OCI-LY1 (cell line): ENCODE data around the gene ETV6.

Experiments used
- H2AFZ ChIP-seq: fragments of 200-600 bp; sonication (generic), shearing (Covaris generic); 2 replicates; pipeline ENCODE4 v1.6.0; 2014; ENCODE audit warnings: antibody characterized with exemption, mild to moderate bottlenecking, low read length
- H3F3A ChIP-seq: fragments of 200-600 bp; sonication (generic), shearing (Covaris generic); 2 replicates; pipeline ENCODE4 v1.6.0; 2014; ENCODE audit warnings: mild to moderate bottlenecking, antibody characterized with exemption, low read length, moderate library complexity; ENCODE audit not compliant: insufficient read depth
- H3K27ac ChIP-seq: fragments of 200-600 bp; sonication (generic); 2 replicates; pipeline ENCODE4 v1.5.1; 2014; ENCODE audit warnings: low read length, mixed run types, mild to moderate bottlenecking, low read depth; ENCODE audit not compliant: poor library complexity, severe bottlenecking
- H3K27me3 ChIP-seq: fragments of 200-600 bp; sonication (generic); 2 replicates; pipeline ENCODE4 v1.6.0; 2014; ENCODE audit warnings: antibody characterized with exemption, mild to moderate bottlenecking, low read length, moderate library complexity; ENCODE audit not compliant: insufficient read depth
- H3K36me3 ChIP-seq: fragments of 200-600 bp; sonication (generic); 2 replicates; pipeline ENCODE4 v1.6.1; 2014; ENCODE audit warnings: mild to moderate bottlenecking, antibody characterized with exemption, low read length, moderate library complexity, mixed read lengths; ENCODE audit not compliant: insufficient read depth
- H3K4me1 ChIP-seq: fragments of 200-600 bp; sonication (generic); 2 replicates; pipeline ENCODE4 v1.5.1; 2014; ENCODE audit warnings: mild to moderate bottlenecking, low read length, moderate library complexity; ENCODE audit not compliant: insufficient read depth, severe bottlenecking
- H3K4me2 ChIP-seq: fragments of 200-600 bp; sonication (generic), shearing (Covaris generic); 2 replicates; pipeline ENCODE4 v1.6.1; 2014; ENCODE audit warnings: low read length
- H3K4me3 ChIP-seq: fragments of 200-600 bp; sonication (generic); 2 replicates; pipeline ENCODE4 v1.5.1; 2014; ENCODE audit warnings: low read length, low read depth, mild to moderate bottlenecking, mixed read lengths; ENCODE audit not compliant: poor library complexity, severe bottlenecking
- H3K79me2 ChIP-seq: fragments of 200-600 bp; shearing (Covaris generic); 2 replicates; pipeline ENCODE4 v1.6.1; 2016; ENCODE audit warnings: mixed run types, low read length, mixed read lengths; ENCODE audit not compliant: insufficient read depth
- H3K9ac ChIP-seq: fragments of 200-600 bp; sonication (generic), shearing (Covaris generic); 2 replicates; pipeline ENCODE4 v1.6.1; 2014; ENCODE audit warnings: mild to moderate bottlenecking, low read length, mixed read lengths
- H3K9me2 ChIP-seq: fragments of 200-600 bp; sonication (generic), shearing (Covaris generic); 2 replicates; pipeline ENCODE4 v1.6.1; 2014; ENCODE audit warnings: low read depth, mild to moderate bottlenecking, low read length, mixed read lengths
- H3K9me3 ChIP-seq: fragments of 200-600 bp; shearing (Covaris generic); 2 replicates; pipeline ENCODE4 v1.6.1; 2014; ENCODE audit warnings: low read length, mixed read lengths
- H4K20me1 ChIP-seq: fragments of 200-600 bp; sonication (generic), shearing (Covaris generic); 2 replicates; pipeline ENCODE4 v1.6.0; 2016; ENCODE audit warnings: mild to moderate bottlenecking, low read length; ENCODE audit not compliant: insufficient read depth
- CTCF ChIP-seq: fragments of 200-600 bp; sonication (generic), shearing (Covaris generic); IDR thresholded peaks from 2 replicates; pipeline ENCODE4 v1.5.1; 2017; ENCODE audit warnings: mild to moderate bottlenecking, antibody characterized with exemption, low read length, moderate library complexity, mixed read lengths
- EZH2 ChIP-seq: fragments of 200-600 bp; sonication (generic), shearing (Covaris generic); IDR thresholded peaks from 2 replicates; pipeline ENCODE4 v1.8.0; 2017; ENCODE audit warnings: borderline replicate concordance, mixed run types, mild to moderate bottlenecking, antibody characterized with exemption, low read length, moderate library complexity, mixed read lengths

The ETV6 gene

DNA sequence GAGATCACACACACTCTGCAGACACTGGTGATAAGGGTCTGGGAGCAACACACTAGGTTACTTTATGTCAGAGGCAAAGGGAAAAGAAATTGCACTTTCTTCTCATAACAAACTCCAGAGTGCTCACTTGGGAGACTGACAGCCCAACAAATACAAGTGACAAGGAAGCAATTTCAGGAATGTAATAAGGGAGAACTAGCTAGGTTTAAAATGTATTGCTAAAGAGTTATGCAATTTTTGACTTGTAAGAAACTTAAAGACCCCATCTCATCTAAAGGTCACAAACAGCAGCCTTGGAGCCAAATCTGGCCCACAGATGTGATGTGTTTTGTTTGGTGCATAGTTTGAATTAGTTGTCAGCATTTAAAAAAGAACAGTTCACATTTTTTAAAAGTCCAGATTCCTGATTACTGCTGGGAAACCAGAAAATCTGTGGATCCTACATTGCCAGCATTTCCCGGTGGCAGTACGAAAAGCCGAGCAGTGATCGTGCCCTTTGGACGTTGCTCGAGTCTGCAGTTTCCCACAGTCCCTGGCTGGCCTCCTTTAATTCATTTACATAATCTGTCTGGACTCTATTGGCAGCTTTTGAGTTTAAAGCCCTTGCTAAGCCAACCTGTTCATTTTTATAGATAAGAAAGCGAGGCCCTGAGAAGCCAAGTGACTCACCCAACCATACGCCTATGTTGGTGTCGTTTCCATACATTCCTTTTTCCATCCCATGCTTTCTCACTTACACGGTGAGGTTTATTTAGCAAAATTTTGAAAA is 42.0 kb upstream of the ETV6 start:
- Histone ChIP-seq H3K9me2 (no peaks in the 10 kb centered on the region), H3K4me2 (no peak overlapping the region), H3K79me2 (no peaks in the 10 kb centered on the region), H3K9ac (no peak overlapping the region), H2AFZ (no peak overlapping the region), H3K4me1 (no peaks in the 10 kb centered on the region), H3K9me3 (no peaks in the 10 kb centered on the region), H4K20me1 (no peaks in the 10 kb centered on the region), H3F3A (no peaks in the 10 kb centered on the region), H3K36me3 (no peaks in the 10 kb centered on the region), H3K27ac (no peak overlapping the region), H3K4me3 (no peak overlapping the region), H3K27me3 (no peaks in the 10 kb centered on the region)
- TF ChIP-seq CTCF (no peak), EZH2 (no peak)

- TF ChIP-seq CTCF: no peak
- no peak for TF ChIP-seq EZH2
- H3K9ac ChIP-seq: no peak overlapping the region
- no peaks in the 10 kb centered on the region for H3K4me1 ChIP-seq
- no peaks in the 10 kb centered on the region for H3K9me2 ChIP-seq
- no peak overlapping the region for H2AFZ ChIP-seq
- H3K4me3 ChIP-seq: no peak overlapping the region
- H3K9me3 ChIP-seq: no peaks in the 10 kb centered on the region
- H4K20me1 ChIP-seq: no peaks in the 10 kb centered on the region
- H3K36me3 ChIP-seq: no peaks in the 10 kb centered on the region
- H3F3A ChIP-seq: no peaks in the 10 kb centered on the region
- H3K79me2 ChIP-seq: no peaks in the 10 kb centered on the region
- no peak overlapping the region for H3K27ac ChIP-seq
- no peaks in the 10 kb centered on the region for H3K27me3 ChIP-seq
- no peak overlapping the region for H3K4me2 ChIP-seq
Measured at GRCh38 chr12:11609045-11609444, 40.4 kb upstream of the ETV6 start.

DNA sequence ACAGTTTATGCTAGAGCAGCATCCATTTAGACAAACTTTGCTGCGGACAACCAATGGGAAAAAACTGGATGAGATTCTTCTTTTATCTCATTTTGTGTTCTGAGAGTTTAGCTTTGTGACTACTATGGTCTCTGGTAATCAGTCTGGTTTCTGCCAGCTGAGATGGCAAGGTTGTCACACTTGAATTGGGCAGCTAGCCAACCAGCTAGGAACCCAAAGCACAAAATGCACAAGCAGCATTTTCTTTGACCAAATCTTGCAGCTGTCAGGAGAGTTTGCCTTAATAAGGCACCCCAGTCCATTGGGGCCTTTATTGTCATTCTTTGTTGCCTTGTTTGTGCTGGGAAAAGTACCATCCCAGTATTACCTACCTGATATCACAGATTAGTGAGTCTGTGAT is 34.0 kb upstream of the ETV6 start:
- Histone ChIP-seq H3K27ac (no peak overlapping the region), H3K9me2 (no peaks in the 10 kb centered on the region), H3K79me2 (no peaks in the 10 kb centered on the region), H3K9ac (no peak overlapping the region), H3K4me3 (no peak overlapping the region), H2AFZ (no peak overlapping the region), H3F3A (no peaks in the 10 kb centered on the region), H3K27me3 (no peaks in the 10 kb centered on the region), H3K9me3 (no peaks in the 10 kb centered on the region), H3K4me2 (no peak overlapping the region), H3K36me3 (no peaks in the 10 kb centered on the region), H4K20me1 (no peaks in the 10 kb centered on the region), H3K4me1 (no peaks in the 10 kb centered on the region)
- TF ChIP-seq EZH2 (no peak), CTCF (no peak)
